SJCRH30 (cell line): Measurements from ENCODE around the gene TAGLN2. TPM values are rescaled to one million over a fixed set of nuclear protein-coding genes. Genes with fewer than 3 reads are reported as not detected.

ENCODE experiments used
- DNase-seq, 2 experiments: peaks; one replicate each; pipeline ENCODE4 v3.0.0-alpha.2; 2015 to 2020
- H3K27ac ChIP-seq: fragments of 250-450 bp; sonication (Bioruptor Pico); 2 replicates; pipeline ENCODE4 v1.5.1; 2020; ENCODE audit warnings: mild to moderate bottlenecking, moderate library complexity
- H3K27me3 ChIP-seq: fragments of 250-450 bp; sonication (Bioruptor Pico); 2 replicates; pipeline ENCODE4 v1.5.1; 2020; ENCODE audit warnings: mild to moderate bottlenecking, moderate library complexity
- H3K36me3 ChIP-seq: fragments of 250-450 bp; sonication (Bioruptor Pico); 2 replicates; pipeline ENCODE4 v1.5.1; 2020; ENCODE audit warnings: mild to moderate bottlenecking, moderate library complexity
- H3K4me1 ChIP-seq: fragments of 250-450 bp; sonication (Bioruptor Pico); 2 replicates; pipeline ENCODE4 v1.5.1; 2020; ENCODE audit warnings: mild to moderate bottlenecking, moderate library complexity
- H3K4me3 ChIP-seq: fragments of 250-450 bp; sonication (Bioruptor Pico); 2 replicates; pipeline ENCODE4 v1.5.1; 2020; ENCODE audit warnings: mild to moderate bottlenecking, moderate library complexity
- H3K9me3 ChIP-seq: fragments of 250-450 bp; sonication (Bioruptor Pico); replicated peaks from 2 replicates; pipeline ENCODE4 v1.5.1; 2020; ENCODE audit warnings: mild to moderate bottlenecking, moderate library complexity
- total RNA-seq: library from RNA; depleted of rRNA; stranded (reverse); fragments of >200 nt; shearing (Covaris generic); gene quantifications from 2 replicates; pipeline ENCODE4 v1.2.3, GENCODE V29; 2014

Gene TAGLN2
- total RNA-seq, 1 experiment from 2014 or later = 82.6 TPM

DNA sequence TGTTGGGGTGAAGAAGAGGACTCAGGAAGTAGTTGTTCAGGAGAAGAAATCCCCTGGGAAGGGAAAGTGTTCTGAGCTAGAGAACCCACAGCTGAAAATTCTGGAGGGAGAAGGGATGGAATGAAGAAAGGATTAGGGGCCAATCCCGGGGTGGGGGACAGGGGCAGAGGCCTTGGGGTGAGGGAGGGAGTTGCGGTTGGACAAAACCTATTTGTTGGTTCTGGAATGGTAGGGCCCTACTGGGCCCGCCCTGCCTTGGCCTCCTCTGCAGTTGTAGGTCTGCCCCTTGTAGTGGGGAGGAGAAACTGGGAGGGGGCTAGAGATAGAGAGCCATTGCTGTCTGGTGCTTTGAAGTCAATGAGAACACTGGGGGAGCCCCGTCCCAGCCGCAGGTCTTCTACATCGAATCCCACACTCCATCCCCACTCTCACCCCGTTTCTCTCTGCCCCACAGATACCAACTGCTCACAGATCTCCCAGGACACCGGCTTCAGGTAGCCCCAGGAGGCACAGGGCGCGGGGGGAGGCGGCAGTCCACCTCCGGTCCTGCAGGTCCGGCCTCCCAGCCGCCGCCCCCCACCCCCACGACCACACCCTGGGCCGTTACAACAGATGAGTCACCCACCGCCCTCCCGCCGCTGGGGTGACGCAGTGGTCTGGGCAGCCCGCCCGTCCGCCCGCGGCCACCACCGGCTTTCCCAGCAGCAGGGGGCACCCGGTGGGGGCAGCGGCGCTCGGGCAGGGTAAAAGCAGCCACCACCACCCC is 1.1 kb downstream of the TAGLN2 start:
- H3K9me3 ChIP-seq = no peaks in the 10 kb centered on the region
- H3K36me3 ChIP-seq = peaks cover 7% of the 10 kb centered on the region; the same call in 1 of the 2 replicates
- peaks cover 29% of the 10 kb centered on the region for H3K4me1 ChIP-seq
- peak overlapping the region; percentile 95 for H3K27ac ChIP-seq
- peak overlapping the region; percentile 68 for H3K4me3 ChIP-seq
- peaks cover 8% of the 10 kb centered on the region; the same call in 1 of the 2 replicates for H3K27me3 ChIP-seq
- peak; percentile 64 to 74 for DNase-seq

DNA sequence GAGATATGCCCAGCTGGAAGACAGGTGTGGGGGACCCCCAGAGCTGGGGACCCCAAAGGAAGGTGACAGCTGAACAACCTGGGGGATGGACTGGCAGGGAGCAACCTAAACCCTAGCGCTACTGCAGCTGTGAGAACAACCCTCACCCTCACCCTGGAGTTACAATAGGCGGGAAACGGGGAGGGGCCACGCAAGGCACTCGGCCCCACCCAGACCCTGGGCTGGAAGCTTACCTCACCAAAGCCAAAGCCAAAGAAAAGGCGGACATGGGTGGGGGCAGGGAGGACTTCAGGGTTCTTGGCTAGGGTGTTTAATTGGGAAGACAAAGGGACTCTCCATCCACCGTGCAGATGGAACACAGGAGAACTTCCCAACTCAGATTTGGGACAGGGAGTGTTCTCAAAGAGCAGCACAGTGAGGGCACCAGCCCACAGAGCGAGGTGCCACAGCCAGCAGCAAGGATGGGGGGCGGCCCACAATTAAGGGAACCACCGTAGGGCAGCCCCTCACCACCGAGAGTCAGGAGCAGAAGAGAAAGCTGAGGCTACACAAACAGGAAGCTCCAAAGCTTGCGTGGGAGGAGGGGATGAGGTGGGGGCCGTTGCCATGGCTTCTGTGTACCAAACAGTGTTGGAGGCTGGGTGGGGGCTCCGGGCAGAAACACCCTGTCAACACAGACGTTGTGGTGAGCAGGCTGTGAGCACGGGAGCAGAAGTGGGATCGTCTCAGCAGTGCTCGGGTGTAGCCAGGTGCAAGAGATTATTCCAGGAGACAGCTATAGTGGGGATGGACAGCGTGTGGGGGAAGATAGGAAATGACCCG is 1.9 kb downstream of the TAGLN2 start:
- Histone ChIP-seq H3K9me3 (no peaks in the 10 kb centered on the region), H3K36me3 (peaks cover 14% of the 10 kb centered on the region; the same call in 1 of the 2 replicates), H3K27ac (peak overlapping the region; percentile 95), H3K4me3 (peak overlapping the region; percentile 68), H3K27me3 (peaks cover 8% of the 10 kb centered on the region; the same call in 1 of the 2 replicates), H3K4me1 (peaks cover 37% of the 10 kb centered on the region)
- DNase-seq = peak; percentile 81

DNA sequence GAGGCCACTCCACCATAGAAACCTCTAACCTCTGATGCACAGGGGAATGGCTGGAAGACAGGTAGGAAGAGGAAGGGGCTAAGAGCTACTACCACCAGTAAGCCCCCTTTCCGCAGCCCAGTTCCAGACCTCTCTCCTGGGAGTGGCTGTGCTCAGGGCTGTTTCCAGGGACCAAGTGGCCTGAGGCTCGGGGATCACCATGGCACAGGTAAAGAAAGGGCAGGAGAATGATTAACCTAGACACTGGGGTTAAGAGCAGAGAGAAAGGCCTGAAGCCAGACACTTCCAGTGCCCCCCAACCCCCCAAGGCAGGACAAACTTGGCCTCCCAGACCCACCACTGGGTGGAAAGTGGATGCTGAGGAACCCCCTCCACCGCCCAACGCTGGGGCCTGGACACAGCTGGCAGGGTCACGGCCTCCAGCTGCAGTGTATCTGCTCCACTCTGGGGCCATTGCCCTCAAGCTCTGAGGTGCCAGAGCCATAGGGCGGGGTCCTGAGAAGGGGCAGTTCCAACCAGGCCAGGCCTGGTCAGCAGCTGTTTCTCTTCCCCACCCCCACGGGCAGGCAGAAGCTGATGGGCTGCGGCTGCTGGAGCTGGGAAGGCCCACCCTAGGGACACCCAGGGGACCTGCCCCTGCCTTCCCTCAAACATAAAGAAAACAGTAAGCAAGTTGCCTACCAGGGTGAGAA is 2.6 kb downstream of the TAGLN2 start:
- Histone ChIP-seq H3K4me3 (peak overlapping the region; percentile 68), H3K36me3 (peaks cover 17% of the 10 kb centered on the region), H3K4me1 (peaks cover 43% of the 10 kb centered on the region), H3K9me3 (no peaks in the 10 kb centered on the region), H3K27me3 (peaks cover 8% of the 10 kb centered on the region; the same call in 1 of the 2 replicates), H3K27ac (peak overlapping the region; percentile 95)
- peak; percentile 76 to 81 for DNase-seq

- H3K36me3 ChIP-seq = peaks cover 18% of the 10 kb centered on the region
These were observed 3.4 kb downstream of the TAGLN2 start for GRCh38 chr1:159921700-159922504.

DNA sequence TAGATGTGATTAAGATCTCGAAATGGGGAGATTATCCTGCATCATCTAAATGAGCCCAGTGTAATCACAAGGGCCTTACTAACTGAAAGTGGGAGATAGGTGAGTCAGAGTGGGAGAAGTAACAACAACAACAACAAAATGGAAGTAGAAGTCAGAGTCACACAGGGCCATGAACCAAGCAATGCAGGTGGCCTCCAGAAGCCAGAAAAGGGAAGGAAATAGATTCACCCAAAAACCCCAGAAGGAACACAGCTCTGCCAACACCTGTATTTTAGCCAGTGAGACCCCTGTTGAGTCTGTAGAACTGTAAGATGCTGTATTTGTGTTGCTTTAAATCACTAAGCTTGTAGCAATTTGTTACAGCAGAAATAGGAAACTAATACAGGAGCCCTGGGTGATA is 4.1 kb downstream of the TAGLN2 start:
- Histone ChIP-seq H3K4me3 (no peak overlapping the region), H3K27ac (no peak overlapping the region), H3K36me3 (peaks cover 18% of the 10 kb centered on the region), H3K4me1 (peaks cover 55% of the 10 kb centered on the region), H3K9me3 (no peaks in the 10 kb centered on the region), H3K27me3 (no peaks in the 10 kb centered on the region)
- no peak for DNase-seq

More at GRCh38 chr1:159921700-159922504, 3.4 kb downstream of the TAGLN2 start:
- peak in 1 of 2 experiments; percentile 20 for DNase-seq
- H3K9me3 ChIP-seq = no peaks in the 10 kb centered on the region
- H3K27me3 ChIP-seq = peaks cover 4% of the 10 kb centered on the region; the same call in 1 of the 2 replicates
- no peak overlapping the region for H3K4me3 ChIP-seq
- H3K27ac ChIP-seq = no peak overlapping the region
- peaks cover 49% of the 10 kb centered on the region for H3K4me1 ChIP-seq

DNA sequence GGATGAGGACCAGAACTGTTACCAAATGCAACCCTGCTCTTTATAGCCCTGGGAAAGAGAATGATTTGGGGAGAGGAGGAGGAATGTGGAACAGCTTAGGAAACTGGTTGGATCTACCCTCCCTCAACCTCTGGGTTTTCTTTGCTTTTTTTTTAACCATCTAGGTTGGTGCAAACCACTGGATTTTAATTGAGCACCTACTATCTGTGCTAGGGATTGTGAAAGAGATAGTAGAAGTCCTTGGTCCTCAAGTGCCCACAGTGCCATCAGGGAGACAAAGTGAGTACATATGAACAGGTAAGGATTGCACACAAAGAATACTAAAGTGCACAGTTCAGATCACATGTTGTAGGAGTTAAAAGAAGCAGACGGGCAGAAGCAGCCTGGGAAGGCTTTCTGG is 4.7 kb downstream of the TAGLN2 start:
- H3K4me3 ChIP-seq = no peak overlapping the region
- H3K36me3 ChIP-seq = peaks cover 18% of the 10 kb centered on the region
- no peak for DNase-seq
- H3K27ac ChIP-seq = no peak overlapping the region
- peaks cover 60% of the 10 kb centered on the region for H3K4me1 ChIP-seq
- no peaks in the 10 kb centered on the region for H3K27me3 ChIP-seq
- H3K9me3 ChIP-seq = no peaks in the 10 kb centered on the region

GRCh38 chr1:159920202-159920601 is 5.1 kb downstream of the TAGLN2 start:
- DNase-seq = no peak
- Histone ChIP-seq H3K36me3 (peaks cover 18% of the 10 kb centered on the region), H3K27ac (no peak overlapping the region), H3K4me3 (no peak overlapping the region), H3K4me1 (peaks cover 65% of the 10 kb centered on the region), H3K27me3 (no peaks in the 10 kb centered on the region), H3K9me3 (no peaks in the 10 kb centered on the region)

DNA sequence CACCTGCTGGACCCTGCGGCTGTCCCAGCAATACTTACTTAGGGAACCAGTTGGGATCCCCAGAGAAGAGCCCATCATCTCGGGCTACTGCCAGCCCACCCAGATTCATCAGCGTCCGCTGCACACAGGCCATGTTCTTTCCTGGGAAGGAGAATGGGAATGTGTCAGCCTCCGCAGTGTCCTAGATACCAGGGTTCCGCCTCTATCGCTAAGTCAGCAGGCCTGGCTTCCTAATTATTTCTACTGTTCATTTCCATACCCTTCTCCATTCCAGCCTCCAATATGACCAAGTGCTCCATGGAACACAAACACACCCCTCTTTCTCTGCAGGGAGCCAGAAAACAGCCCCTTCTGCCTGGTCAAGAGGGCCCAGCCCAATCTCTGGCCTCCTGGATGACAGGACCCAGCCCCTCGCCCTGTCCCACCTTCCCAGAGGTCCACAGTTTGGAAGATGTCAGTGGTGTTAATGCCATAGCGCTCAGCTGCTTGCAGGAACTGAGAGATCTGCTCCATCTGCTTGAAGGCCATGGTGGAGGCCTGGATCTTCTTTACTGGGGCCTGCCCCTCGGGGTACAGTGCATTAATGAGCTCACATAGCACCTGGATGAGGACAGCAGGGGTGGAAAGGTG is 6.0 kb downstream of the TAGLN2 start:
- no peak for DNase-seq
- Histone ChIP-seq H3K9me3 (no peaks in the 10 kb centered on the region), H3K27ac (no peak overlapping the region), H3K4me3 (no peak overlapping the region), H3K36me3 (peaks cover 18% of the 10 kb centered on the region), H3K27me3 (no peaks in the 10 kb centered on the region), H3K4me1 (peaks cover 65% of the 10 kb centered on the region)

DNA sequence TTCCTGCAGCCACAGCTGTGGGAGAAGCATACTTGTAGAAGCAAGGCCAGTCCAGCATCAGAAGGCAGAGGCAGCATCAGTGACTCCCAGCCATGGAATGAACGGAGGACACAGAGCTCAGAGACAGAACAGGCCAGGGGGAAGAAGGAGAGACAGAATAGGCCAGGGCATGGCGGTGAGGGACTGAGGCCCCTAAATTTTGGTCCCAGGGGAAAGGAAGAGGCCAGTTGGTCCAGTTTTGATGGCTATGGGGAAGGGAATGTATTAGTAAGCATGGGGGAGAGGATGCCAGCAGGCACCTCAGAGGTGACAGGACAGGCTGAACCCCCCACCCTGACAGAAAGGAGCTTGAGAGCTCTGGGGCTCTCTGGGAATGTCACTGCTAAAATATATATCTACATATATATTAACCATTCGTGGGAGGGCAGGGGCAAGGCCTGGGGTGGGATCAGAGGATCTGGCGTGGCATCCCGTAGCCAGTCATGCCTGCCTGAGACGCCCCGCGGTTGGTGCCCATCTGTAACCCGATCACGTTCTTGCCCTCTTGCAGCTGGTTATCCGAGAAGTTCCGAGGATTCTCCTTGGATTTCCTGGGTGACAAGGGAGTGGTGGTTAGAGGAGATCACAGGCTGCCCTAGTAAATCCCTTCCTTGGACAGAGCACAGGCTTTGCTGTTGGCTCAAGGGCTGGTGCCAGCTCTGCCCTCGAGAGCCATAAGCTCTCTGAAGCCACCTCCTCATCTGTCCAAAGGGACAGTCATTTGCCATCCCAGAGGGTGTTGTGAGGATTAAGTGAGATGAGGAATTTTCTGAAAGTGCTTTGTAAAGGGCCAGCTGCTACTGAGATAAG is 6.7 kb downstream of the TAGLN2 start:
- Histone ChIP-seq H3K4me3 (no peak overlapping the region), H3K9me3 (no peaks in the 10 kb centered on the region), H3K36me3 (peaks cover 18% of the 10 kb centered on the region), H3K27me3 (no peaks in the 10 kb centered on the region), H3K27ac (no peak overlapping the region; the same call in 1 of the 2 replicates), H3K4me1 (peaks cover 65% of the 10 kb centered on the region)
- DNase-seq = peak in 1 of 2 experiments; percentile 54

- H3K27ac ChIP-seq = peak overlapping the region; percentile 28
- peaks cover 18% of the 10 kb centered on the region for H3K36me3 ChIP-seq
- H3K9me3 ChIP-seq = no peaks in the 10 kb centered on the region
- peak; percentile 58 to 63 for DNase-seq
- H3K4me3 ChIP-seq = no peak overlapping the region
- peaks cover 60% of the 10 kb centered on the region for H3K4me1 ChIP-seq
- H3K27me3 ChIP-seq = no peaks in the 10 kb centered on the region
These were observed 7.6 kb downstream of the TAGLN2 start for GRCh38 chr1:159917533-159918351.

- Histone ChIP-seq H3K27me3 (no peaks in the 10 kb centered on the region), H3K36me3 (peaks cover 18% of the 10 kb centered on the region), H3K4me1 (peaks cover 53% of the 10 kb centered on the region), H3K9me3 (no peaks in the 10 kb centered on the region), H3K4me3 (no peak overlapping the region), H3K27ac (peak overlapping the region; percentile 24; the same call in 1 of the 2 replicates)
- peak; percentile 73 to 82 for DNase-seq
These were observed 8.9 kb downstream of the TAGLN2 start for GRCh38 chr1:159916242-159917051.
